ENCODE results near the gene UNC5C. TPM values are rescaled to one million over a fixed set of nuclear protein-coding genes. Genes with fewer than 3 reads are reported as not detected.

UNC5C gene
- total and polyA plus RNA-seq, 2 donors (not counting 1 experiment from before 2014, with no cell fraction given): 2.0 to 11.6 TPM

GRCh38 chr4:95265814-95266740 lies 282.7 kb downstream of the UNC5C start:
- no peaks in the 10 kb centered on the region for H3K4me1 ChIP-seq (ENCODE audit: control insufficient read depth, extremely low read depth, insufficient read depth, low read length)
- no peak overlapping the region for H3K4me2 ChIP-seq (ENCODE audit: extremely low read depth, insufficient read depth, low read length)
- H3K9me3 ChIP-seq (ENCODE audit: control insufficient read depth, insufficient read depth, low read depth, low read length): no peaks in the 10 kb centered on the region
- no peak overlapping the region for H3K4me3 ChIP-seq (replicated peaks in 1 of 4; ENCODE audit: control extremely low read depth in 1 of 4, insufficient read depth in 1 of 4, low read depth in 3 of 4, low read length in 4 of 4)
- no peak overlapping the region for H3K9ac ChIP-seq (ENCODE audit: insufficient read depth, low read length)
- no peak for DNase-seq (ENCODE audit: low read depth in 2 of 2)
- H2AFZ ChIP-seq (ENCODE audit: low read length): no peak overlapping the region
- no peaks in the 10 kb centered on the region for H4K20me1 ChIP-seq (ENCODE audit: control insufficient read depth, extremely low read depth, insufficient read depth, low read length)
- H3K27ac ChIP-seq (ENCODE audit: insufficient read depth, low read length): no peak overlapping the region
- H3K79me2 ChIP-seq (ENCODE audit: control insufficient read depth, insufficient read depth, low read length): no peaks in the 10 kb centered on the region
- H3K36me3 ChIP-seq (ENCODE audit: control insufficient read depth, insufficient read depth, low read length): no peaks in the 10 kb centered on the region
- H3K27me3 ChIP-seq (ENCODE audit: control insufficient read depth, insufficient read depth, low read length): no peaks in the 10 kb centered on the region
- no peak for TF ChIP-seq CTCF (conservative IDR thresholded peaks at IDR 0.05 in 1 of 2, IDR thresholded peaks at IDR 0.05 in 1 of 2; ENCODE audit: low read depth in 1 of 2, low read length in 2 of 2)
- no peak for TF ChIP-seq EZH2 (IDR thresholded peaks at IDR 0.05; ENCODE audit: low read length, missing control alignments)

- no peak for TF ChIP-seq CTCF (conservative IDR thresholded peaks at IDR 0.05 in 1 of 2, IDR thresholded peaks at IDR 0.05 in 1 of 2; ENCODE audit: low read depth in 1 of 2, low read length in 2 of 2)
- DNase-seq (ENCODE audit: low read depth in 2 of 2): no peak
- Histone ChIP-seq H3K4me2 (ENCODE audit: extremely low read depth, insufficient read depth, low read length) (no peak overlapping the region), H3K27ac (ENCODE audit: insufficient read depth, low read length) (no peak overlapping the region), H3K9me3 (ENCODE audit: control insufficient read depth, insufficient read depth, low read depth, low read length) (no peaks in the 10 kb centered on the region), H3K9ac (ENCODE audit: insufficient read depth, low read length) (no peak overlapping the region), H3K4me3 (replicated peaks in 1 of 4; ENCODE audit: control extremely low read depth in 1 of 4, insufficient read depth in 1 of 4, low read depth in 3 of 4, low read length in 4 of 4) (no peak overlapping the region), H2AFZ (ENCODE audit: low read length) (no peak overlapping the region), H3K4me1 (ENCODE audit: control insufficient read depth, extremely low read depth, insufficient read depth, low read length) (no peaks in the 10 kb centered on the region), H3K36me3 (ENCODE audit: control insufficient read depth, insufficient read depth, low read length) (no peaks in the 10 kb centered on the region), H3K27me3 (ENCODE audit: control insufficient read depth, insufficient read depth, low read length) (no peaks in the 10 kb centered on the region), H4K20me1 (ENCODE audit: control insufficient read depth, extremely low read depth, insufficient read depth, low read length) (no peaks in the 10 kb centered on the region), H3K79me2 (ENCODE audit: control insufficient read depth, insufficient read depth, low read length) (no peaks in the 10 kb centered on the region)
Measured at GRCh38 chr4:95264843-95265242, 283.9 kb downstream of the UNC5C start.

- Histone ChIP-seq H3K79me2 (ENCODE audit: control insufficient read depth, insufficient read depth, low read length) (no peaks in the 10 kb centered on the region), H3K9ac (ENCODE audit: insufficient read depth, low read length) (no peak overlapping the region), H3K4me2 (ENCODE audit: extremely low read depth, insufficient read depth, low read length) (no peak overlapping the region), H2AFZ (ENCODE audit: low read length) (no peak overlapping the region), H3K4me3 (replicated peaks in 1 of 4; ENCODE audit: control extremely low read depth in 1 of 4, insufficient read depth in 1 of 4, low read depth in 3 of 4, low read length in 4 of 4) (no peak overlapping the region), H3K4me1 (ENCODE audit: control insufficient read depth, extremely low read depth, insufficient read depth, low read length) (no peaks in the 10 kb centered on the region), H3K36me3 (ENCODE audit: control insufficient read depth, insufficient read depth, low read length) (no peaks in the 10 kb centered on the region), H3K27ac (ENCODE audit: insufficient read depth, low read length) (no peak overlapping the region), H3K27me3 (ENCODE audit: control insufficient read depth, insufficient read depth, low read length) (no peaks in the 10 kb centered on the region), H3K9me3 (ENCODE audit: control insufficient read depth, insufficient read depth, low read depth, low read length) (no peaks in the 10 kb centered on the region), H4K20me1 (ENCODE audit: control insufficient read depth, extremely low read depth, insufficient read depth, low read length) (no peaks in the 10 kb centered on the region)
- TF ChIP-seq CTCF (conservative IDR thresholded peaks at IDR 0.05 in 1 of 2, IDR thresholded peaks at IDR 0.05 in 1 of 2; ENCODE audit: low read depth in 1 of 2, low read length in 2 of 2) (no peak), EZH2 (IDR thresholded peaks at IDR 0.05; ENCODE audit: low read length, missing control alignments) (no peak)
- DNase-seq (ENCODE audit: low read depth in 2 of 2): no peak
Measured at GRCh38 chr4:95263960-95264359, 284.8 kb downstream of the UNC5C start.

Data from fibroblast of lung (primary cell).